B cell (primary cell): ENCODE measurements around the gene STXBP5L.

ENCODE experiments used
- EZH2 ChIP-seq: IDR thresholded peaks from 2 replicates; pipeline ENCODE4 v1.6.1; 2012; ENCODE audit warnings: borderline replicate concordance, low read depth, mild to moderate bottlenecking, moderate library complexity, low read length; ENCODE audit not compliant: insufficient read depth, poor library complexity, severe bottlenecking
- TF ChIP-seq, protein P1 (sequence below): fragments of 200-600 bp; IDR thresholded peaks from one replicate; pipeline ENCODE4 v1.8.0; 2022; ENCODE audit warnings: antibody characterized with exemption, mild to moderate bottlenecking

- TF ChIP-seq, protein P1, sequence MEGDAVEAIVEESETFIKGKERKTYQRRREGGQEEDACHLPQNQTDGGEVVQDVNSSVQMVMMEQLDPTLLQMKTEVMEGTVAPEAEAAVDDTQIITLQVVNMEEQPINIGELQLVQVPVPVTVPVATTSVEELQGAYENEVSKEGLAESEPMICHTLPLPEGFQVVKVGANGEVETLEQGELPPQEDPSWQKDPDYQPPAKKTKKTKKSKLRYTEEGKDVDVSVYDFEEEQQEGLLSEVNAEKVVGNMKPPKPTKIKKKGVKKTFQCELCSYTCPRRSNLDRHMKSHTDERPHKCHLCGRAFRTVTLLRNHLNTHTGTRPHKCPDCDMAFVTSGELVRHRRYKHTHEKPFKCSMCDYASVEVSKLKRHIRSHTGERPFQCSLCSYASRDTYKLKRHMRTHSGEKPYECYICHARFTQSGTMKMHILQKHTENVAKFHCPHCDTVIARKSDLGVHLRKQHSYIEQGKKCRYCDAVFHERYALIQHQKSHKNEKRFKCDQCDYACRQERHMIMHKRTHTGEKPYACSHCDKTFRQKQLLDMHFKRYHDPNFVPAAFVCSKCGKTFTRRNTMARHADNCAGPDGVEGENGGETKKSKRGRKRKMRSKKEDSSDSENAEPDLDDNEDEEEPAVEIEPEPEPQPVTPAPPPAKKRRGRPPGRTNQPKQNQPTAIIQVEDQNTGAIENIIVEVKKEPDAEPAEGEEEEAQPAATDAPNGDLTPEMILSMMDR, result no peak
- TF ChIP-seq EZH2, result no peak
These were observed 74.8 kb downstream of the STXBP5L start for GRCh38 chr3:120982608-120983320.
